ENCODE measurements around the gene WDR77.
A peak's percentile ranks its signal among the peaks of the same experiment; 100 is the strongest.

Gene WDR77

DNA sequence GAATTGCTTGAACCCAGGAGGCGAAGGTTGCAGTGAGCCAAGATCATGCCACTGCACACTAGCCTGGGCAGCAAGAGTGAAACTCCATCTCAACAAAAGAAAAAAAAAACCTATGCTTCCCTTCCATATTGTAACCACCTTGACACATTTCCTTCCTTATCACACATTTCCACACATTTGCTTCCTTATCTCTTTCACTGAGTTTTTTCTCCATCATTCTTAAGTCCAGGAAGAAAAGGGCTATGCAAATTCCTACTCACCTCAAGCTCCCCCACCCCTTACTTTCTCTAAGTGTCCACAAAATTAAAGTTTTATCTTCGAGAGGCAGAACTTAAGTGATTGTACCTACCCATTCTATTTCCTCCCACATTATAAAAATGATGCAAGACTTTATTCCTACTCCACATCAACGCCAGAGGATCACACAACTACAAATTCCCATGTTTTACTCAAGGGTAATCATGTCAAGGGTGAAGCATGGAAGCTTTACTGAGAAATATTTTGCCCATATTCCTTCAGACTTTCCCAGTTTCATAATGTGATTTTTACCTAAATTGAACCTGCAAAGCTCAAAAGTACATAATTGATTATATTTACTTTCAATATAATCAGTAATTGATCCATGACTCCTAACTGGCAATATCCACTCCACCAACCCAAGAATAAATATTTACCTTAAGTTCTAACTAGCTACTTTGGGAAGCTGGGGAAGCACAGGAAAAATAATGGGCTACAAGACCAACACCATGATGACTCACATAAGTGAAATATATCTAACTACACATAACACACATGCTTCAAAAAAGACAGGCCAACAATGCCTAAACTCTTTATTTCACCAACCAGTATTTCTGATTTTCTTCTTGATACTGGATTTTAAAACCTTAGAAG, 9.3 kb downstream of the WDR77 start:
- FAIRE-seq: no peak

DNA sequence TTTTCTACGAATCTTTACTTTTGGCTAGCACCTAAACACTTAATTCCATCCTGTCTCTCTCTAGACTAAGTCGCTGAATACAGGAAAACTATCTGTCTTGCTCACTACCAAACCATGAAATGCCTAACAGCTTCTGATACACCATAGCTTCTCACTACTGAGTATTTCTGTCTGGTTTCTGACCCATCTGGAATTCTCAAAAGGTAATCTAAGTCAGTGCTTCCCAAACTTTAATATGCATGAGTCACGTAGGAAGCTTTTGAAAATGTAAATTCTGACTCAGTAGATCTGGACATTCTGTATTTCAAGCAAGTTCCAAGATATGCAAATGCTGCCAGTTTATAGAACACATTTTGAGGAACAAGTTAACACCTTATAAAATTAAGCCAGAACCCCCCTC, 12.3 kb downstream of the WDR77 start:
- DNase-seq (ENCODE audit: low spot score) (no peak), FAIRE-seq (no peak)

More for the DNA sequence above, 9.3 kb downstream of the WDR77 start:
- no peak for DNase-seq (ENCODE audit: low spot score)

DNA sequence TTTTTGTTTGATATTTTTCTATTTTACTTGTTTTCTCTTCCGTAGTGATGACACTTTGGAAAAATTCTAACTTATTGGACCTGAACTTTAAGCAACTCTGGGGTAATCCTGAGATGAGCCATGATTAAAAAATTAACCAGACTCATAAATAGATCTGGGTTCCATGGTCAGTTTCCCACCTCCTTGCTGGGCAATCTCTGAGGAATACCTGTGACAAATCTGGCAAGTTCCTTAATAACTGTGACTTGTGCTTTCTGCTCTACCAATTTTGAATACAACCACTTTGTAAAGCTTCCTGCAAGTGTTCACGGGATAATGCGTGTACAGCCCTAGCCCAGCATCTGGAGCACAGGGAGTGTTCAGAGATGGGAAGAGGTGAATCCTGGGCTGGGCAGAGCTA, 24.8 kb downstream of the WDR77 start:
- no peak for FAIRE-seq
- no peak for DNase-seq (ENCODE audit: low spot score)

DNA sequence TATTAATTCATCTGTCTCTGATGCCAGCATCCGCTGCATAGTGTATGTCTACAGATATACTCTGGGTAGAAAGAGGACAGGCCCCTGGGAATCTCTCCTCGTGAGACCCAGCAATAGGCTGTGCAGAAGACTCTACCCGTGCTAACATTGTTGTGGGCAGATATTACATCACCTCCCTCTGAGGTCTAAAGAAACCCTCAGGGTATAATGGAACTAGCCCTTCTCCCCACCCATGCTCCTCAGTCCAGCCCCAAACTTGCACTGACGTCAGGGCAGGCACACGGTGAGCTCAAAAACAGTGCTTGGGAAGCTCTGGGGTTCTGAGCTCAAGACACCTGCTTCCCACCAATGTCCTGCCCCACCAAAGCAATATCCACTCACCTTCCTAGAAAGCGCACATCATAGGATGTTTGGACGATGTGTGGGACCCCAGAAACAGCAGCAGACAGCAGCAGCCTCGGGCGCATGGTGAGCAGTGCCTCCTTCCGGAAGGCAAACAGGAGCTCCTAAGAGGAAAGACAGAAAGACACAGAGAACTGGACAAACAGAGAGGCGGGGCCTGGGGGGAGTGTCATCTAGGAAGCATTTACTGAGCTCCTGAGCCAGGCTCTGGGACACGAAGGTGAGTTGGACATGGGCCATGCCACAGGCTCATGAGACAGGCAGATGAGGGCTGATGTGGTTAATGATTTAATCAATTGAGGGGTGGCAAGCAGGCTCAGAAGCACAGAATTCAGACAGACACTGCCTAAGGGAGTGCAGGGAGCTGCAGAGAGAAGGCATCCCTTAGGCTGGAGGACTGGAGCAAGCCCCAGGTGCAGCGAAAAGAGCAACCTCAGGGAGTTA, 26.3 kb downstream of the WDR77 start:
- no peak for FAIRE-seq
- DNase-seq (ENCODE audit: low spot score): peak; percentile 17

DNA sequence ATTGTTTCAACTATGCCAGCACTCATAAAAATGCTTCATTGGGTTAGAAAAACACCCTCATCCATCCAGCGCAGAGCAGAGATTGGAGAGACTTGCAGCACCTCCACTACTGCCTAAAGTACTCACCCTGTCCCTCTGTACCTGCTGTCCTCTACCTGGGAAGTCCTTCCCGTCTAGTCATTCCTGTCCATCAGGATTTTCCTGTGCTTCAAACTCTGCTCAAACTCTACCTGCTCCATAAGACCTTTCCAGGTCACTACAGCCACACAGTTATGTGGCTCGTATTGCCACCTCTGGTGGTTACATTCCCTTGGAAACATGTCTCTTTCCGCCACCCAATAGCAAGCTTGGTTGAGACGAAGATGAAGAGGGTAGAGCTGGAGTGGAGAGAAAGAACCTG, 28.7 kb downstream of the WDR77 start:
- FAIRE-seq (no peak), DNase-seq (ENCODE audit: low spot score) (no peak)

DNA sequence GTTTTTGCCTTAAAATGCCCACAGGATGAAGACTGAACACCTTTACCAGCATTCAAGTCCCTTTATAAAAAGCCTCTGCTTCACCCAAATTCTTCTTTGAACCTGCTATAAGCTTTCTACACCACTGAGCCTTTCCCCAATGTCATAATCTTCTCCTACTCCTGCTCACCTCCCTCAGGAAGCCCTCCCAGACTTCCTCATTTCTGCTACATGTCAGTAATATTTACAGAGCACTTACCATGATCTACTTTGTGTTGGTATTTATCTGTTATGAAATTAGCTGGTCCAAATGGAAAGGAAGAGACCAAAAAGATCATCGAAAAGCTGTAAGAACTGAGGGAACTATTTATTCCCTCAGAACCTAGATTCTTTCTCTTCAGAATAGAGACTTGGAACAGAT, 30.0 kb downstream of the WDR77 start:
- no peak for DNase-seq (ENCODE audit: low spot score)
- no peak for FAIRE-seq

DNA sequence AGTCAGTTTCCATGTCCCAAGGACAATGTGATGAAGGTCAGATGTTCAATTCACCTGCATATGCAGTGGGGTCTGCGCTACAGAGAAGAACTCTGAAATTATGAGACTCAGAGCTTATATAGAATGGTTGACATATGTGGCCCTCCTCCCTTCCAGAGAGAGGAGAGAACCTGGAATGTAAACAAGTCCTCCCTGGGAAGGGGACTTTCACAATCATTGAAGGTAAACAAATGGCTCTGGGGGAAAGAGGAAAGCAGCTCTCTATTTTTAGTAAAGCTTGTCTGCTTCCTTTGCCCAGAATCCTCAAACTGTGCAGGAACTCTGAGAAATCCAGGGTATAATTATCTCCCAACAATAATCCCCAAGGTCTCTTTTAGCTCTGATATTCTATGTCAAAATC, 31.3 kb downstream of the WDR77 start:
- DNase-seq (ENCODE audit: low spot score) (no peak), FAIRE-seq (no peak)

DNA sequence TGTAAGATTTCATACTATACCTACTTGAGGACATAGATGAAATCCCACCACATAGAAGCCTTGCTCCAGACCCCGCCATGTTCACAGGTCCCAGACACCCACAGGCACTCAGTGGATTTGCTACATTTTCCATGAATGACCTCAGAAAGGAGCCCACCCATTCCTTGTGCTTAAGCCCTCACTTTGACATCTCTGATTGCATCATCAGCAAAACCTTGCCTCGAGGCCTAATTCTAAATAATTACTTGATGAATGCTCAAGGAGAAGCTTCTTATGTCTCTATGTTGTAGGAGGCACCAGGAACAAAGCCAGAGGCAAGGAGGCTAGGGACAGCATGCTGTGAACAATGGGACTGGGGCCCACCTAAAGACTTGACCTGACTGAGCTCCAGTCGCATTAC, 33.6 kb downstream of the WDR77 start:
- no peak for DNase-seq (ENCODE audit: low spot score)
- no peak for FAIRE-seq

DNA sequence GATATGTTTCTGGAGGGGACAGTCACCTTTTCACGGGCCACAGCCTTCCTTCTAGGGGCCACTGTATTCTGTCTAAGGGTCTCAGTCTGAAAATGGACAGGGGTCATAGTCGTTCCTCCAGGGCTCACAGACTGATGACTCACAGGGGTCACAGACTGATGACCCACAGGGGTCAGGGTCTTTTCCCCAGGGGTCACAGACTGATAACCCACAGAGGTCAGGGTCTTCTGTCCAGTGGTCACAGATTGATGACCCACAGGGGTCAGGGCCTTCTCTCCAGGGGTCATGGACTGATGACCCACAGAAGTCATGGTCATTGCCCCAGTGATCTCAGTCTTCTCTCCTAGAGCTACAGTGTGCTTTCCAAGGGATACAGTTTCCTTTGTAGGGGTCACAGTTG, 34.3 kb downstream of the WDR77 start:
- FAIRE-seq (no peak), DNase-seq (ENCODE audit: low spot score) (no peak)

DNA sequence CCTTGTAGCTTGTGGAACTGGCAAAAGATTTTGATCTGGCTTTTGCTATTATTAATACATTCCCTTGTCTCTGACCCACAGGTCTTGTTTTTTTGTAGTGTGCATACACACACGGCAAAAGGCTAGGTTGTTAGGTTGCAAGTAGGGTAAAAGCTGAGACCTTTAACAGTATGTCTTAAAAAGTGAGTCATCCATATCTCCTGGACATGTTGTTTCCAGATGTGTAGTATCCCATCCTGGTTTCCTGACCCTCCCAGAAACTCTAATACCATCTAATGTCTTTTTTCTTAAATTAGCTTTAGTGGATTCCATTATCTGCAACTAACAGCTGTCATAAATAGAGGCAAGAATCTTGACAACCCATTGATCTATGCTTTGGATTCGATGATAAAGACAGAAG, 36.2 kb downstream of the WDR77 start:
- FAIRE-seq (peak; percentile 9), DNase-seq (ENCODE audit: low spot score) (no peak)

DNA sequence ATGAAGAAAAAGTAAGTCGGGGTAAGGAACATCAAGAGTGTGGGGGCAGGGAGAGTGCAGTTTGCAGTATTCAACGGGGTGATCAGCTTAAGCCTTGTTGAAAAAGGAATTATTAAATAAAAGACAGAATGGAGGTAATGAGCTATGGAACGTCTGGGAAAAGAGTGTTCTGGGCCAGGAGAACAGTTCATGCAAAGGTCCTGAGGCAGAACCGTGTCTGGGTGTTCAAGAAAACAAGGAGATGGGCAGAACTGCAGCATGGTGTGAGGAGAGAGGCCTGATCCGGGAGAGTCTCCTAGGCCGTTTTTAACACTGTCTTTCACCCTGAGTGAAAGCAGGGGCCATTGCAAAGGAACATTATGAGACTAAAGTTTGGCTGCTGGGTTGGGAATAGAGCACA, 41.8 kb downstream of the WDR77 start:
- DNase-seq (ENCODE audit: low spot score) (no peak), FAIRE-seq (no peak)

DNA sequence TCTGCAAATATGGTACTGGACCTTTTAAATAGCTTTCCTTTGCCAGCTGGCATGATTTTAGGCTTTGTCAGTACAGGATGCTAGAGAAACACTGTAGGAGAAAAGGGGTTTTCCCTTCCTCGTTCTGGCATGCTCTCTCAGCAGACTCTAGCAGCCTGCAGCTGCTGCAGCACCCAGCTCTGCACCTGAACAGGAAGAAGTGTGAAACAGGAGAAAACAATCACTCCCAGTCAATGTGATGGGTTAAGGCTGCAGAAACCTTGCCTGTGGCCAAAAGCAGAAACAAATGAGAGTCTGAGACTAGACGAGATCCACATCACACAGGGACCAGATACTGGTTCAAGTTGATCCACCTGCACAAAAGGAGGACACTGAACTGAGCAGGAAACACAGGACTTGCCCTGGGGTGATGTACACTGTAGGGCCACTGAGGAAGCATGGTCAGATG, 42.7 kb downstream of the WDR77 start:
- no peak for DNase-seq (ENCODE audit: low spot score)
- no peak for FAIRE-seq

DNA sequence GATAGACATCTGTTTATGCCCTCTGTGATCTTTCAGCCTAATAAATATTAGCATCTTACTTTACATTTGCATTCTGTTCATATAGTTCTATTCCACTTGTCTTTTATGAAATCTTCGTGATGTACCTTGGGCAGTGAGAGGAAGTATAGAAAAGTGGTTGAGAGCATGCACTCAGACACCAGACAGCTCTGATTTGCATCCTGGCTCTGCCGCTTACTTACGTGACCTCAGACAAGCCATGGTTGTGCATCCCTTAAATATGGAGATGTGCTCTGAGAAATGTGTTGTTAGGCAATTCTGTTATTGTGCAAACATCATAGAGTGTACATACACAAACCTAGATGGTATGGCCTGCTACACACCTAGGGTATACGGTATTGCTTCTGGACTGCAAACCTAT, 44.5 kb downstream of the WDR77 start:
- FAIRE-seq (peak; percentile 27), DNase-seq (ENCODE audit: low spot score) (no peak)

DNA sequence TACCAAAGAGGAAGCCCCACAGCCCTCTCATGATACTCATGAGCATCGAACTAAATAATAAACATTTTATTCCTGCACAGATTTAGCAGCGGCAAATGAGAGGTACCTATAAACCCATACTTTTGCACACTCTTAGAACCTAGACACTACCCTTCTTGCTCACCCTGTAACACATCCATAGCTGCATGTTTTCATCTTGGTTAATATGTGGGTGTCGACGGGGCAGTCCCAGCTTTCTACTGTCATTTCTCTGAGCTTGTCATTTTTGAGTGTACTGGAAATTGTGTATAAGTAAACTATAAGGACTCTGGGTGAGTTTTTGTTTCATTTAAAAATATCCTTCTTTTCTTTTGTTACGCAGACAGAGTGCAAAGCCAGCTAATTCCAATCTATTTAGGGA, 47.0 kb downstream of the WDR77 start:
- no peak for DNase-seq (ENCODE audit: low spot score)
- FAIRE-seq: no peak

DNA sequence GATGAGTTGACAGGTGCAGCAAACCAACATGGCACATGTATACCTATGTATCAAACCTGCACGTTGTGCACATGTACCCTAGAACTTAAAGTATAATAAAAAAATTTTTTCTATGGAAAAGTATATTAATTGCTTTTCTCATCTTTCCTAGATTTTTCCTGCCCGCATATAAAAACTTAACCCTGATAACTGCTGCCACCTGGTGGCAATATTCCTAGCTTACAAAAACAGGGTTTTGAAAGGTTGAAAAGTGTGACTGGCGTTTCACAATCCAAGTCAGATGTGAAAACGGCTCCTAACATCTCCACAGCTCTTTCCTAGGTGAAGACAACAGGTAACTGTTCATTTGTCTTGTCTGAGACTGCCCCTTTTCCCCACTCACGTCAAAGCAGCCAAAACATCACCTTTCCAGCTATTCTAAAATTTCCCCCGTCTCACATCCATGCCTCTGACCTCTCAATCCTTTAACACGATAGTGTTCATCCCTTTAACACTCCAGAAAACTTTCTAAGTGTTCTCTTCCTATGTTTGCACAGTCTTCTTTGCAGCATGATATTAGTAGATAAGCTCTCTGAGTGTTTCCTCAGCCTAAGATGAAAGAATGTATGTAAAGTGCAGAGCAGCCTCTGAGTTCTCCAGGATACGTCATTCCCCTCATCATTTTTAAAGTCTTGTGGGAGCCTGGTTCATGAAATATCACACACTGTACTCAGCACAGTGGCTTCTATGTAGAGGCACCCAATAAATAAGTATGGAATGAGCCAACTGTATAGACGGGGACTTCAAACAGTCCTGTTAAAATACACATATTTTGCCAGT, 49.1 kb downstream of the WDR77 start:
- DNase-seq (ENCODE audit: low spot score) (peak; percentile 61), FAIRE-seq (no peak)

DNA sequence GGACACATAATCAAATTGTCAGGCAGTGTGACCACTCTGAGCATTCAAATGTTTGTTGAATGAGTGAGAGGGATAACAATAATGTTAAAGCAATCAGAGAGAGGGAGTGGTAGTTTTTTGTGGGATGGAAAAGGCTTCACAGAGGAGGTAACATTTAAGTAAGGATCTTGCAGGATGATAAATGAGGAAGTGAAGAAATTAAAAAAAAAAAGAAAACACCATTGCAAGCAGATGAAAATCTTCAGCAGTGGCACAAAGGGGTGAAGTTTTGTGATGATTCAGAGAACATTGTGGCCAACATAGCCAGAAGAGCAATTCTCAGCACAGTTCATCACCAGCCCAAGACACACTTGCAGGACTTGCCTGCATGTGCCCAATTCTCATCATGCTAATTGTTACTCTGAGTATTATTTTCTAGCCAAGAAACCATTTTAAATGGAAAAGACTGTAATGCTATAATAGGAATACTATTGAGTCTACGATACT, 56.6 kb downstream of the WDR77 start:
- FAIRE-seq: no peak
- DNase-seq (ENCODE audit: low spot score): no peak

DNA sequence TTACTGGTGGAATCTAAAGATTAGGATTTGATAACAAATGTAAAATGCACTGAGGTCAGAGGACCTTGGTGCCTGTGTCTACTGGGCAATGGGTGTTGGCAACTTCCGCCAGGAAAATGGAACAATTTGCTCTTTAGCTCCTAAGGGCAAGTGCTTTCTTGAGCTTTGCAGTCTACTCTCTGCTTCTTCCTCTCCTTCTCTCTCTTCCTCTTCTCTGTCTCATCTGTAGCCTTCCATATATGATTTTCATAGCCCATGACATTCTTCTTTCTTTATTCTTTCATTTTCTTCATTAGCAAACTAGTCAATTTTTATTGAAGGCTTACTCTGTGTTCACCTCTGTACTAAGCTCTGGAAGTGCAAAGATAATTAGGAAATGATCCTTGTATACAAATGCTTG, 57.0 kb downstream of the WDR77 start:
- DNase-seq (ENCODE audit: low spot score): no peak
- FAIRE-seq: no peak

Measured in urothelium cell line (cell line).